Measurements from ENCODE around the gene CLIC6.
"Not testable (repeated sequence)": the region's sequence is repeated elsewhere in the genome, so short reads cannot be mapped to it uniquely, and the experiment has no call there.

Gene CLIC6

GRCh38 chr21:34693192-34693810, 24.5 kb downstream of the CLIC6 start:
- DNase-seq: peak; percentile 47

DNA sequence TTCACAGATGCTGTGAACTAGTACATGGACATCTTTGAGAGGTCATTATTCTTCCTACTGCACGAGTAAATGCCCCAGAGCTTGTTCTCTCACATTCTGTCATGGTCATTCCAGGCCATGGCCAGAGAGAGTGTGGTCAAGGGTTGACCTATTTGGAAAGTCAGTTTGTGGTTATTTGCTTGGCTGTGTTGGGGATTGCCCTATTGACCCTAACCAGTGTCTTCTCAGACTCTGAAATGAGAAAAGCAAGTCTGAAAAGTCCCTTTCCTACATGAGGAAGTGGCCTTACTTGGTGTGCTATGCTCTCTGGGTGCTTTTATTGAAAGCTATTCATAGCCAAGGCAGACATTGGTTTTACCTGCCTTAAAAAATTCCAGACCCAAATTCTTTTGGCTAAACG, 26.6 kb downstream of the CLIC6 start:
- no peak for DNase-seq

GRCh38 chr21:34696121-34696520, 27.3 kb downstream of the CLIC6 start:
- no peak for DNase-seq

DNA sequence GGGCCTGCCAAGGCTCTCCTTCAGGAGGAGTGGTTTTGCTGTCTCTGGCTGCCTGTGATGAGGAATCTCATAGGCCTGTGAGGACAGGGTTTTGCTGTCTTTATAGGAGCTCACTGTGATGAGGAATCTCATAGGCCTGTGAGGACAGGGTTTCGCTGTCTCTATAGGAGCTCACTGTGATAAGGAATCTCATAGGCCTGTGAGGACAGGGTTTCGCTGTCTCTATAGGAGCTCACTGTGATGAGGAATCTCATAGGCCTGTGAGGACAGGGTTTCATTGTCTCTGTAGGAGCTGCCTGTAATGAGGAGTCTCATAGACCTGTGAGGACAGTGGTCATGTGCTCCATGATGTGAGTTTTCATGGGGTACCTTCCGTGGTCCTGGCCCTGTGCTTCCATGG, 29.0 kb downstream of the CLIC6 start:
- DNase-seq: no peak

DNA sequence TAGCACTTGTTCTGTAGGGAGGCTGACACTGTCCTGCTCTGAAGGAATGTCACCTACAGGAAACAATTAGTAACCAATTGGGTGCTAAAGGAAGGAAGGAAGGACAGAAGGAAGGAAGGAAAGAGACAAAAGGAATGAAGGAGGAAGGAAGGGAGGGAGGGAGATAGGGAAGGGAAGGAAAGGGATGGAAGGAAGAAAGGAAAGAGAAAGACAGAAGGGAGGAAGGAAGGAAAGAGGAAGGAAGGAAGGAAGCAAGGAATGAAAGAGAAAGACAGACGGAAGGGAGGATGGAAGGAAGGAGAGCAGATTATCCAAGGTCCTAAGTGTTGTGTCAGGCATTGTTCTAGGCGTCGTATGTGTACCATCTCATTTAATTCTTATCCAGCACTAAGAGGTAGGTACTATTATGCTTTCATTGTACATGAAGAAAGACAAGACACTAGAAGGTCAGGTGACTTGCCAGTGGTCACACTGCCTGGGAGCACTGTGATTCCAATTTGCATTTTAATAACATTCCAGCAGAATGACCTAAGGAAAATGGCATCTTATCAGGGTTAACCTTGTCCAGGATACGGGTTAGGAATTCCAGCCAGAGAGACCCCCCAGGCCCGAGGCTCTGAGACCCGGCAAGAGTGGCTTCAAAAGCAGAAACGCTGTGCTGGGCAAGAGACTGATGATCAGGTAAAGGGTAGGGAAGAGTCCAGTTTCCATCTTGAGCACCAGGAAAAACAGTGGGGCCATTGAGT, 29.6 kb downstream of the CLIC6 start:
- DNase-seq: no peak

GRCh38 chr21:34700605-34701004, 31.8 kb downstream of the CLIC6 start:
- no peak for DNase-seq

DNA sequence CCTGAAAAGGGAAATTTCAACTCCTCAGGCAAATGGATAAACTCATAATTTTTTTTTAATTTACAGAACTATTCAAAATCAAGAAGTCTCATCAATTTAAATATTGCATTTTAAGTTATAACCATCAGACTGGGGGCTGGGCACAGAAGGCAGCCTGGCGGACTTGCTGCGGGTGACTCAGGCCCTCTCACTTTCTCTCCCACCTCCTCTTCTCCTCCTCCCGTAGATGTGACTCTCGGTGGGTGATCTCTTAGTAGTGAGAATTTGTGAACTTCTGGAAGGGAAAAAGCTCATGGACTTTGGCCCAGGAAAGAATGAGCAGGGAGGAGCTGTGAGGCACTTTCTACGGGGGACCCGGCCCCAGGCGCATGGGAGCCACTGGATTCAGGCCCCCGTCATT, 32.9 kb downstream of the CLIC6 start:
- no peak for DNase-seq

GRCh38 chr21:34702341-34703170, 33.8 kb downstream of the CLIC6 start:
- no peak for DNase-seq

DNA sequence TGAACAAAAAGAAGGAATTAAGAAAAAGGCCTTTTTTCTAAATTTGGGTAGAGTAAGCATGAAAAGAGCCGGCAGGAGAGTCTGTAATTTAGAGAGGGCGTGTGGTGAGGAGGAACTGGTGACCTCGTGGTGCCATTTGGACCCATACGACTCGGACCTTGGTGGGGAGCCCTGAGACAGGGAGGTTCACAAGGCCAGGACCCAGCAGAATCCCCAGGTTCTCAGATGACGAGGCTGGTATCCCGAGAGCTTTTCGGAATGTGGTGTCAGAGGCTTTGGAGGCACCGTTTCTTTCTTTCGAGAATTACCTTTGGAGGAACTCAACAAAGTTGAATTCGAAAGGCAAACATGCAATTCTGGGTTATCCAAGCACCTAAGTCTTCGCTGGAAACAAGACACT, 34.8 kb downstream of the CLIC6 start:
- no peak for DNase-seq

DNA sequence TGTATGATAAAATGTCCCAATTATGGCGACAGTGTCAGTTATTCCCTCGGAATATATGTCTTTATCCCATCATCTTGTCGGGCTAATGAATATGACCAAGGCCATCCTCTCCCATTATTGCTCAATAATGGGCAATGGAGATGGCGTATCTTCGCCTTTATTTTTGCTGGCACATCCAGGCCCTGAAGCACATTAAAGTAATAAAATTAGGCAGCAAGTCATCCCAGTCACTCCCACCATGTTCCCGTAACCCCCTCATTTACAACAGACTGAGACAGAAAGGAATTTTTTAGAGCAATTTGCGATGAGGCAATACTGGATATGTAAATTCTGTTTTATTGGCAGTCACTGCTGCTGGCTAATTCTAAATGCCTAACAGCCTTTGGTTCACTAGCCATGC, 35.3 kb downstream of the CLIC6 start:
- no peak for DNase-seq

DNA sequence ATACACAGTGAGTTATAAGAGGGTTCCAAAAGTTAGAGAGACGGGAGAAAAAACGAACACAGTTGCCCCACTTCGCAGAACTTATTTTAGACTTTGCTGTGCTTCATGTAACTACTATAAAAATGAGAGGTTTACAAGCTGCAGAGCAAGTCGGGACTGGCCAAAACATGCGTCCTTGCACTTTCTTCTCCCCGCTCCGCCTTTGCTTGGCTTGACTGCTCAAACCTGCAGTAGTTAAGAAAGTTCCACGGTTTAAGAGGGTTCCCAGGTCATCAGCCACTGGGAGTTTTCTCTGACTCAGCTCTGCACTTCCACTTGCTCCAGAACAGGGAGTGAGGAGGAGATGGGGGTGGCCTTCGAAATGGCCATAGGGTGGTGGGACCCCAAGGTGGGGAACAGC, 36.2 kb downstream of the CLIC6 start:
- DNase-seq: no peak

- DNase-seq: no peak
These were observed 37.5 kb downstream of the CLIC6 start for GRCh38 chr21:34706337-34706736.

DNA sequence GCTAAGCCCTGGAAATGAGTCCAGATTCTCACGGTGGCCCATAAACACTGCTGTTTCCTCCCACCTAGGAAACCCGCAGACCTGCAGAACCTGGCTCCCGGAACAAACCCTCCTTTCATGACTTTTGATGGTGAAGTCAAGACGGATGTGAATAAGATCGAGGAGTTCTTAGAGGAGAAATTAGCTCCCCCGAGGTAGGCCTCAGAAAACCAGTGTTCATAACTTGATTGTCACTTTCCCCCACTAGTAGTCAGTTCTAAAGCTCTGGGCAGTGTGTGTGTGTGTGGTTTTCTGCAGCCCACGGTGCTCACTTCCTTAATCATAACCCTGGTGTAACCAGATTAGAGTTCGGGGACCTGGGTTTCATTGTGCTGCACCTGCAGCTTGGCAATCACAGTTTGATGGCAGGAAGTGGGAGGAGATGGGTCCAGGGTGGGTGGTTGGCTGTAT, 39.1 kb downstream of the CLIC6 start:
- peak; percentile 19 for DNase-seq

DNA sequence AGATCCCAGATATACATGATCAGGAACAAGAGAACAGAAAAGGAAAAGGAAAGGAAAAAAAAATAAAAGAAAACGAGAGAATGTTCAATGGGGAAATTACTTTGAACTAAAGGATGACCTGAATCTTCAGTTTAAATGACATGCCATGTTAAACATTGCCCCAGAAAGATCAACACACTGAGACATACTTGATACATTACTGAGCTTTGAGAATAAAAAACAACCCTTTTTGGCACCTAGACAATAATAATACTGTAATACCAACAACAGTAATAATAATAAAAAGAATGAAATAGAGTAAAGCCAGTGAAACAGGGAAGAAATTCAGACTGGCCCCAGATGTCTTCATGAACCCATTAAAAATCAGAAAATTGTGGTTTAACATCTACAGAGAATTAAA, 44.8 kb downstream of the CLIC6 start:
- DNase-seq: no peak

- no peak for DNase-seq
These were observed 46.7 kb downstream of the CLIC6 start for GRCh38 chr21:34715518-34715917.

GRCh38 chr21:34715985-34716596, 47.3 kb downstream of the CLIC6 start:
- no peak for DNase-seq

GRCh38 chr21:34718529-34718928, 49.7 kb downstream of the CLIC6 start:
- not testable (repeated sequence) for DNase-seq

- DNase-seq: no peak
These were observed 54.0 kb downstream of the CLIC6 start for GRCh38 chr21:34722684-34723300.

- no peak for DNase-seq
These were observed 55.5 kb downstream of the CLIC6 start for GRCh38 chr21:34724131-34724856.

DNA sequence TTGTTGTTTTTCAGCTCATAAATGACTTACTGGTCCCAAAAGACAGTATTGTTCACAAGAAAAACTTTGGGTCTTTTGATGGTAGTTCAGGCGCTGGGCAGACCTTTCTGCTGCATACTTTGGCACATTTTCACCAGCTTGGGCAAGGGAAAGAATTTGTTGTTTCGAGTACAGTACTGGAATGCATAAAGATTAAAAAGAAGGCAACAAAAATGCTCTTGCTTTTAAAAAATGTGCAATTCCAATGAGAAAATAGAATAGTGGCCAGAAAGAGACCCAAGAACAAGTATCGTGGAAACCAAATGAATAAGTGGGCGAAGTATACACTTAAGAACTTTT, 56.0 kb downstream of the CLIC6 start:
- DNase-seq: no peak

DNA sequence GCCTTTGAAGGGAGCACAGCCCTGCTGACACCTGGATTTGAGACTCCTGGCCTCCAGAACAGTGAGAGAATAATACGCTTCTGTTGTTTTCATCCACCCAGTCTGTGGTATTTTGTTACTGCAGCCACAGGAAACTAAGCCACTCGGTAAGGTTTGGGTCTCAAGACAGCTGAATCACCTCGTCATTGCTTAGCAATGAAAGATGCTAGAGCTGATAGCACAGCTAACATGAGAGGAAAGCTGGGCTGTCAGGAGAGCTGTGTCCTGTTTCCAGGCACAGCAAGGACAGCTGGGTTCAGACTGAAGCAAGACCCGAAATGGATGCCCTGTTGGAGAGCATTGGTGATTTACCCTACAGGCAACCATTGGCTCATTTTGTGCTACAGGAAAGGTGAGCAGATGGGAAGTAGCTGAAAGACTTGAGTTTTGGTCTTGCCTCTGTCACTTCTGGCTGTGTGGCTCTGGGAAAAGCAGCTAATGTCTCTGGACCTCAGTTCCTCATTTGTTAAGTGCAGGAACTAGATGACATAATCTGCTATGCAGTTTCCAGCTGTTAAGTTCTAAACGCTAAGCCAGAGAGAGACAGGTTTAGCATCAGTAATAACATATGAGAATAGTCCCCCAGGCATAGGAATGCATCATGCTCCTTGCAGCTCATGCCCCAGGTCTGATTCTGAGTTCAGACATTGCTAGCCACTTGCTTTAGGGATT, 58.0 kb downstream of the CLIC6 start:
- DNase-seq: no peak

GRCh38 chr21:34728479-34728878, 59.7 kb downstream of the CLIC6 start:
- DNase-seq: no peak

All from central memory CD4-positive, alpha-beta T cell (primary cell).